ENCODE results near the gene RGS9BP. TPM values are rescaled to one million over a fixed set of nuclear protein-coding genes. Genes with fewer than 3 reads are reported as not detected.

The RGS9BP gene
- total RNA-seq, 1 experiment from 2014 or later = 0.13 TPM

DNA sequence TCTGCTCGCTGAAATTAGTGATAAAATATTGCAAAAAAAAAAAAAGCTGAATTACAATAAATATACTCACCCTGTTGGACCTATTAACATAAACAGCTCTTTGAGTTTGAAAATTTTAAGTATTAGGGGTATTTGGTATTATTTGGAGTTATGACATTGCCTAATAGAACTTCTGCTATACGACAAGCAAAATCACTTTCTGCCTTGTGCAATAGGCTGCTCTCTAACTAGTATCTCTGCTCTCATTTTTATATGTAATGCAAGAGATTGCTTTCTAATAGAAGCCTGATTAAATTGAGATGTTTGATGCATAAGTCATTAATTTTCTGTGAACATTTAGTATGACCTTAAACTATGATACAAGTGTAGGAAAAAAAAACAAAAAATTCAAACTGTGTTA is 5.3 kb downstream of the RGS9BP start:
- H2AK5ac ChIP-seq (ENCODE audit: insufficient read length, low read length) = no peak overlapping the region
- no peak overlapping the region for H3K9ac ChIP-seq (ENCODE audit: extremely low read depth, insufficient read length, low read length)
- peaks cover 8 to 9% of the 10 kb centered on the region in 2 experiments for H3K4me1 Mint-ChIP-seq
- H3K4me2 ChIP-seq (ENCODE audit: insufficient read depth, insufficient read length, low read length) = no peak overlapping the region
- H3K56ac ChIP-seq (ENCODE audit: insufficient read length, low read depth, low read length) = no peak overlapping the region
- DNase-seq = no peak
- TF ChIP-seq, protein P1, sequence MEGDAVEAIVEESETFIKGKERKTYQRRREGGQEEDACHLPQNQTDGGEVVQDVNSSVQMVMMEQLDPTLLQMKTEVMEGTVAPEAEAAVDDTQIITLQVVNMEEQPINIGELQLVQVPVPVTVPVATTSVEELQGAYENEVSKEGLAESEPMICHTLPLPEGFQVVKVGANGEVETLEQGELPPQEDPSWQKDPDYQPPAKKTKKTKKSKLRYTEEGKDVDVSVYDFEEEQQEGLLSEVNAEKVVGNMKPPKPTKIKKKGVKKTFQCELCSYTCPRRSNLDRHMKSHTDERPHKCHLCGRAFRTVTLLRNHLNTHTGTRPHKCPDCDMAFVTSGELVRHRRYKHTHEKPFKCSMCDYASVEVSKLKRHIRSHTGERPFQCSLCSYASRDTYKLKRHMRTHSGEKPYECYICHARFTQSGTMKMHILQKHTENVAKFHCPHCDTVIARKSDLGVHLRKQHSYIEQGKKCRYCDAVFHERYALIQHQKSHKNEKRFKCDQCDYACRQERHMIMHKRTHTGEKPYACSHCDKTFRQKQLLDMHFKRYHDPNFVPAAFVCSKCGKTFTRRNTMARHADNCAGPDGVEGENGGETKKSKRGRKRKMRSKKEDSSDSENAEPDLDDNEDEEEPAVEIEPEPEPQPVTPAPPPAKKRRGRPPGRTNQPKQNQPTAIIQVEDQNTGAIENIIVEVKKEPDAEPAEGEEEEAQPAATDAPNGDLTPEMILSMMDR (conservative IDR thresholded peaks at IDR 0.05) = no peak
- no peaks in the 10 kb centered on the region for H3K79me2 ChIP-seq (ENCODE audit: insufficient read depth, low read length)
- peaks cover 39% of the 10 kb centered on the region for H3K27me3 Mint-ChIP-seq (ENCODE audit: low read depth)
- no peaks in the 10 kb centered on the region for H3K4me1 ChIP-seq (ENCODE audit: insufficient read depth, low read length)
- H2AFZ ChIP-seq (ENCODE audit: low read length) = no peak overlapping the region
- no peak overlapping the region for H2BK5ac ChIP-seq (ENCODE audit: insufficient read length, low read length)
- H4K8ac ChIP-seq (replicated peaks; ENCODE audit: insufficient read length, low read depth, low read length) = no peak overlapping the region
- no peak overlapping the region for H3K27ac Mint-ChIP-seq
- H4K5ac ChIP-seq (ENCODE audit: insufficient read length, low read depth, low read length) = no peak overlapping the region
- H3K4ac ChIP-seq (ENCODE audit: low read depth, low read length) = no peak overlapping the region
- no peaks in the 10 kb centered on the region for H3K79me1 ChIP-seq (ENCODE audit: insufficient read depth, low read depth, low read length, poor library complexity, severe bottlenecking)
- H4K20me1 ChIP-seq (ENCODE audit: control insufficient read depth, insufficient read depth, insufficient read length) = no peaks in the 10 kb centered on the region
- H3T11ph ChIP-seq (ENCODE audit: low read length) = no peak overlapping the region
- H2BK20ac ChIP-seq (ENCODE audit: low read depth, low read length, poor library complexity, severe bottlenecking) = no peak overlapping the region
- no peak overlapping the region for H2BK120ac ChIP-seq (ENCODE audit: low read depth, low read length, poor library complexity, severe bottlenecking)
- H3K23ac ChIP-seq (ENCODE audit: insufficient read length, low read depth, low read length) = no peak overlapping the region
- H3K4me3 Mint-ChIP-seq = no peak overlapping the region; a peak in 1 of 5 replicates
- H4K91ac ChIP-seq (ENCODE audit: insufficient read length, low read depth, low read length) = no peak overlapping the region
- no peaks in the 10 kb centered on the region for H3K36me3 Mint-ChIP-seq (ENCODE audit: insufficient read depth in 1 of 3, low read depth in 3 of 3)
- no peaks in the 10 kb centered on the region for H3K23me2 ChIP-seq (ENCODE audit: insufficient read length, low read depth, low read length, poor library complexity, severe bottlenecking)
- no peak overlapping the region for H3K27ac ChIP-seq (ENCODE audit: insufficient read length, low read depth, low read length)
- H3K18ac ChIP-seq (ENCODE audit: insufficient read length, low read depth, low read length) = no peak overlapping the region
- H3K27me3 ChIP-seq (ENCODE audit: insufficient read depth, low read length) = peaks cover 15% of the 10 kb centered on the region; the same call in 1 of the 2 replicates
- no peaks in the 10 kb centered on the region for H3K9me3 ChIP-seq (ENCODE audit: control insufficient read depth, low read depth, low read length)
- no peak overlapping the region for H2BK15ac ChIP-seq (ENCODE audit: low read depth, low read length)
- no CpG with 5 or more reads among the region's 2 CpGs for WGBS (ENCODE audit: extremely low coverage, insufficient read length, low lambda C conversion rate)
- H2BK12ac ChIP-seq (ENCODE audit: insufficient read length, low read depth, low read length) = no peak overlapping the region
- H3K14ac ChIP-seq (ENCODE audit: insufficient read depth, low read length) = no peak overlapping the region
- no peaks in the 10 kb centered on the region; a peak in 1 of 5 replicates for H3K9me3 Mint-ChIP-seq

Measured in H9 (cell line).